Tibial nerve (tissue), 4 donors: ENCODE results near the gene UGT1A7.

ENCODE experiments used
- CTCF ChIP-seq, 5 experiments: fragments of 200-600 bp in 3 of 5; fragments of 450-650 bp in 2 of 5; sonication (generic) in 3 of 5; IDR thresholded peaks; one replicate each; pipeline ENCODE4 v1.5.1; 2016 to 2019; ENCODE audit warnings: antibody characterized with exemption in 5 of 5, mild to moderate bottlenecking in 3 of 5, moderate library complexity in 2 of 5
- EP300 ChIP-seq, 2 donors: sonication (generic); formaldehyde crosslinking; IDR thresholded peaks; one replicate each; pipeline ENCODE4 v1.6.1; 2017; ENCODE audit warnings: antibody characterized with exemption in 2 of 2, mild to moderate bottlenecking in 1 of 2
- POLR2A ChIP-seq, 2 donors: fragments of 450-650 bp; IDR thresholded peaks; one replicate each; pipeline ENCODE4 v1.6.1; 2017; ENCODE audit warnings: antibody characterized with exemption in 2 of 2, mild to moderate bottlenecking in 2 of 2, moderate library complexity in 2 of 2

GRCh38 chr2:233668605-233669260 is 13.0 kb upstream of the UGT1A7 start:
- no peak for TF ChIP-seq CTCF (IDR thresholded peaks at IDR 0.05)
- no peak for TF ChIP-seq POLR2A (IDR thresholded peaks at IDR 0.05)
- TF ChIP-seq EP300 (IDR thresholded peaks at IDR 0.05) = no peak
